ENCODE results near the gene PGP. TPM values are rescaled to one million over a fixed set of nuclear protein-coding genes. Genes with fewer than 3 reads are reported as not detected.

Gene PGP
- total and polyA plus RNA-seq, 2 of the 4 experiments (the other 2 are of a cell fraction) = 4.1 to 9.4 TPM

- 40% methylated on average over 2 of the region's 32 CpGs; no CpG with 5 or more reads in 1 of the 2 experiments for WGBS, 2 experiments (ENCODE audit: extremely low coverage in 2 of 2, insufficient read length in 1 of 2)
- H3K4ac ChIP-seq (ENCODE audit: low read depth, low read length) = no peak overlapping the region
- H3K56ac ChIP-seq (ENCODE audit: extremely low read depth, insufficient read depth, low read length) = no peak overlapping the region
- intact Hi-C loops (cut with micrococcal nuclease) = no loop called here
- no peak for TF ChIP-seq ELK1 (IDR thresholded peaks at IDR 0.05; ENCODE audit: borderline replicate concordance, low read depth, low read length)
- TF ChIP-seq USF2 (IDR thresholded peaks at IDR 0.05; ENCODE audit: low read depth, low read length) = no peak
- no peak for TF ChIP-seq CTCF (conservative IDR thresholded peaks at IDR 0.05; ENCODE audit: low read depth, low read length)
- no peak for TF ChIP-seq NFE2L2 (IDR thresholded peaks at IDR 0.05; ENCODE audit: low read depth, low read length)
- no peak for TF ChIP-seq FOS (IDR thresholded peaks at IDR 0.05; ENCODE audit: low read depth, low read length)
- TF ChIP-seq POLR2A (IDR thresholded peaks at IDR 0.05; ENCODE audit: low read depth, low read length) = no peak
- H2BK20ac ChIP-seq (ENCODE audit: low read depth, low read length) = no peak overlapping the region
- H4K8ac ChIP-seq (ENCODE audit: low read depth in 2 of 2, low read length in 2 of 2) = no peak overlapping the region
- no peaks in the 10 kb centered on the region for H3K36me3 ChIP-seq (ENCODE audit: control insufficient read depth, insufficient read depth, low read length)
- H2BK15ac ChIP-seq (ENCODE audit: low read depth, low read length) = no peak overlapping the region
- no peak overlapping the region for H3K27ac ChIP-seq (ENCODE audit: insufficient read depth, low read length)
- H3K23ac ChIP-seq (ENCODE audit: low read depth, low read length) = no peak overlapping the region
- no peak overlapping the region for H4K91ac ChIP-seq (ENCODE audit: insufficient read depth, low read depth, low read length)
- H3K18ac ChIP-seq (ENCODE audit: low read depth, low read length) = no peak overlapping the region
- in situ Hi-C loops (cut with MboI; ENCODE audit: low sequenced_read_pairs) = no loop called here
- POLR2A ChIA-PET (ENCODE audit: unreplicated experiment) = no interaction called here
- peaks cover 67% of the 10 kb centered on the region for H3K27me3 ChIP-seq (ENCODE audit: control insufficient read depth, insufficient read depth, low read length)
- ATAC-seq (ENCODE audit: low read depth) (no peak), DNase-seq (no peak)
- BruUV-seq (replicated peaks) = no TSS peak
- CTCF ChIA-PET = no interaction called here
- H4K20me1 ChIP-seq (ENCODE audit: insufficient read depth, low read length) = no peaks in the 10 kb centered on the region; the same call in 1 of the 2 replicates
- no peaks in the 10 kb centered on the region for H3K9me1 ChIP-seq (ENCODE audit: insufficient read depth, low read length)
- H2AK5ac ChIP-seq (ENCODE audit: low read depth, low read length) = no peak overlapping the region
- no peaks in the 10 kb centered on the region for H3K79me1 ChIP-seq (ENCODE audit: low read depth in 1 of 2, low read length in 2 of 2)
- no peak overlapping the region for H4K5ac ChIP-seq (ENCODE audit: low read depth, low read length)
- H3K14ac ChIP-seq (replicated peaks; ENCODE audit: low read depth, low read length) = no peak overlapping the region
- H3K4me2 ChIP-seq (ENCODE audit: low read depth, low read length) = no peak overlapping the region
- H2AFZ ChIP-seq (replicated peaks; ENCODE audit: low read length, poor library complexity) = peak overlapping the region; percentile 79
- H3K4me1 ChIP-seq (ENCODE audit: control insufficient read depth, insufficient read depth, low read length) = no peaks in the 10 kb centered on the region
- no peak overlapping the region for H2BK5ac ChIP-seq (ENCODE audit: low read depth, low read length, poor library complexity, severe bottlenecking)
- H2AK9ac ChIP-seq (replicated peaks; ENCODE audit: low read depth, low read length, poor library complexity) = no peak overlapping the region
- dilution Hi-C loops (cut with HindIII; ENCODE audit: low sequenced_read_pairs, unreplicated experiment) = no loop called here
- no peak overlapping the region for H3K9ac ChIP-seq (ENCODE audit: low read depth, low read length)
- no peak overlapping the region for H3K4me3 ChIP-seq (ENCODE audit: insufficient read depth, low read depth, low read length)
- H3K9me3 ChIP-seq (ENCODE audit: control insufficient read depth, insufficient read depth, low read length) = no peaks in the 10 kb centered on the region
- H2BK120ac ChIP-seq (ENCODE audit: low read depth, low read length) = no peak overlapping the region
Observed at GRCh38 chr16:2196981-2197511, 17.6 kb downstream of the PGP start.
